ENCODE measurements around the gene DLK1.

DLK1 gene

GRCh38 chr14:100778526-100778882 lies 51.8 kb downstream of the DLK1 start:
- no peak for DNase-seq (ENCODE audit: low spot score)

- DNase-seq (ENCODE audit: low spot score): no peak
Observed at GRCh38 chr14:100778951-100779690, 52.4 kb downstream of the DLK1 start.

- DNase-seq (ENCODE audit: low spot score): no peak
Observed at GRCh38 chr14:100779691-100780080, 53.0 kb downstream of the DLK1 start.

GRCh38 chr14:100780246-100780645 lies 53.6 kb downstream of the DLK1 start:
- no peak for DNase-seq (ENCODE audit: low spot score)

GRCh38 chr14:100780646-100781355 lies 54.1 kb downstream of the DLK1 start:
- no peak for DNase-seq (ENCODE audit: low spot score)

GRCh38 chr14:100781952-100782351 lies 55.3 kb downstream of the DLK1 start:
- DNase-seq (ENCODE audit: low spot score): no peak

GRCh38 chr14:100782516-100783320 lies 56.0 kb downstream of the DLK1 start:
- DNase-seq (ENCODE audit: low spot score): no peak

- DNase-seq (ENCODE audit: low spot score): no peak
Observed at GRCh38 chr14:100783630-100784370, 57.1 kb downstream of the DLK1 start.

- DNase-seq (ENCODE audit: low spot score): no peak
Observed at GRCh38 chr14:100784523-100785337, 58.0 kb downstream of the DLK1 start.

GRCh38 chr14:100785338-100785615 lies 58.6 kb downstream of the DLK1 start:
- no peak for DNase-seq (ENCODE audit: low spot score)

- no peak for DNase-seq (ENCODE audit: low spot score)
Observed at GRCh38 chr14:100785626-100786025, 58.9 kb downstream of the DLK1 start.

- no peak for DNase-seq (ENCODE audit: low spot score)
Observed at GRCh38 chr14:100786131-100786530, 59.4 kb downstream of the DLK1 start.

GRCh38 chr14:100786576-100787219 lies 60.0 kb downstream of the DLK1 start:
- DNase-seq (ENCODE audit: low spot score): no peak

- DNase-seq (ENCODE audit: low spot score): no peak
Observed at GRCh38 chr14:100787659-100788058, 61.0 kb downstream of the DLK1 start.
